ENCODE results near the gene GKN1. TPM values are rescaled to one million over a fixed set of nuclear protein-coding genes. Genes with fewer than 3 reads are reported as not detected.

The GKN1 gene
- total RNA-seq, 8 experiments from 2014 or later, result 0.66 TPM; not detected in 7

DNA sequence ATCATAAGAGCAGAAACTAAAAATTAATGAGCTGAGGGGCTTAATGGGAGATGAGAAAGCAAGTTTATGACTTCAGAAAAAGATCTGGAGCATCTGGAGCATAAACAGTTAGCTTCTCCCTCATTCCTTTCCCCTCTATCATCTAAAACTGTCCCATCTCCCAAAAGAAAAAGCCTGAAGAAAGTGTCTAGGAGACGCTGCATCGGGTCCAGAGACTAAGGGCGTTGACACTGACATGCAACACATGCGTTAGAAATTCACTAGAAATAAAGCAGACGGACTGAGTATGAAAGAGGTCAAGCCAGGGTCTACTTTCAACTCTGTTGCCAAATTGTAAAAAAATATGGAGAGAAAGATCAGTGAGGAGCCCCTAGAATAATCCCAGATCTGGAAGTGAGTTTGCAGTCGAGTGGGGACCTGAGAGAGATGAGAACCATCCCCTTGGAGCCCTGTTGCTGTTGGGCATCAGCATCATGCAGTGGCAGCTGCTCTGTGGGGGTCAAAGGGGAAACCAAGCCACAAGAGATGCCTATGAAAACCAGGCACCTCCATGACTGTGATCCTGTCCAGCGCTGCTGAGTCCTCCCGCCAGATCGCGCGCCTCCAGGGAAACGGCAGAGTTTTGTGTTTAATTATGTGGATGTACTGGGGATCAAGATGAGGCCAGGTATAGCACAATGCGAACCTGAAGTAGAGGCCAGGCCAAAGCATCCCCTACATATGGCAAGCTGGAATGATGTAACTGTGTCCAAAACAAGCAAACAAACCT, 52.4 kb downstream of the GKN1 start:
- Histone ChIP-seq H3K4me3 (no peak overlapping the region), H3K27ac (no peak overlapping the region), H3K4me1 (replicated peaks in 1 of 2) (peaks cover 14 to 19% of the 10 kb centered on the region in 2 donors)
- in situ Hi-C loops (cut with MboI; ENCODE audit: low pct_unique_long_range_greater_than_20kb in 2 of 9, low sequenced_read_pairs in 9 of 9, unreplicated experiment in 9 of 9), result loop anchor here in 1 of 9 experiments (25.0 kb wide), 1 partner anchor 285 kb away; no protein-coding TSS in a partner anchor
- 50 to 100% (median 92%) methylated on average over 2 to 11 of the region's 13 CpGs; no CpG with 5 or more reads in 2 of the 10 experiments for WGBS, 10 experiments
- no peak for ATAC-seq (replicated peaks in 6 of 8)

Other genes starting within 250 kb of the GKN1 start
- 1 to 10 TPM in 6 of 8 experiments, under 1 TPM in 1, not detected in 1; 0.22 to 4.7 (median 2.2) TPM for gene ARHGAP25, start 239.8 kb upstream of the GKN1 start, total RNA-seq
- gene BMP10, start 103.2 kb upstream of the GKN1 start, total RNA-seq, result under 1 TPM in 3 of 8 experiments, not detected in 5; 0.17 to 0.27 (median 0.24) TPM
- gene GKN2, start 21.7 kb upstream of the GKN1 start, total RNA-seq, result under 1 TPM in 3 of 8 experiments, not detected in 5; 0.25 to 0.47 (median 0.27) TPM
- 100 to 1,000 TPM in 3 of 8 experiments, 10 to 100 TPM in 2, 1 to 10 TPM in 3; 5.2 to 259 (median 39.8) TPM for gene ANTXR1, start 38.5 kb downstream of the GKN1 start, total RNA-seq